H9 (cell line): ENCODE data around the gene VPS45. TPM values are rescaled to one million over a fixed set of nuclear protein-coding genes. Genes with fewer than 3 reads are reported as not detected.
A peak's percentile ranks its signal among the peaks of the same experiment; 100 is the strongest.

Experiments
- DNase-seq: peaks from one replicate; pipeline ENCODE4 v3.0.0-alpha.2; 2017
- H2AFZ ChIP-seq: one replicate; pipeline ENCODE4 v1.6.1; 2013; ENCODE audit warnings: mild to moderate bottlenecking, low read length, control low read depth, moderate library complexity
- H2AK5ac ChIP-seq: 2 replicates; pipeline ENCODE4 v1.6.1; 2013; ENCODE audit warnings: low read length, control low read depth, mixed read lengths; ENCODE audit not compliant: insufficient read length
- H2BK120ac ChIP-seq: one replicate; pipeline ENCODE4 v1.6.1; 2013; ENCODE audit warnings: low read depth, mild to moderate bottlenecking, low read length, control low read depth, inconsistent platforms; ENCODE audit not compliant: poor library complexity, severe bottlenecking
- H2BK12ac ChIP-seq: 2 replicates; pipeline ENCODE4 v1.6.1; 2013; ENCODE audit warnings: low read length, control low read depth, mixed read lengths, low read depth; ENCODE audit not compliant: insufficient read length
- H2BK15ac ChIP-seq: 2 replicates; pipeline ENCODE4 v1.6.1; 2013; ENCODE audit warnings: low read depth, low read length, control low read depth
- H2BK20ac ChIP-seq: one replicate; pipeline ENCODE4 v1.6.1; 2013; ENCODE audit warnings: low read depth, mild to moderate bottlenecking, low read length, control low read depth, inconsistent platforms; ENCODE audit not compliant: poor library complexity, severe bottlenecking
- H2BK5ac ChIP-seq: 2 replicates; pipeline ENCODE4 v1.6.1; 2013; ENCODE audit warnings: low read length, control low read depth, mixed read lengths; ENCODE audit not compliant: insufficient read length
- H3K14ac ChIP-seq: 2 replicates; pipeline ENCODE4 v1.6.1; 2013; ENCODE audit warnings: low read length, control low read depth; ENCODE audit not compliant: insufficient read depth
- H3K18ac ChIP-seq: 2 replicates; pipeline ENCODE4 v1.6.1; 2013; ENCODE audit warnings: low read depth, mild to moderate bottlenecking, mixed read lengths, low read length, control low read depth; ENCODE audit not compliant: insufficient read length
- H3K23ac ChIP-seq: 2 replicates; pipeline ENCODE4 v1.6.1; 2013; ENCODE audit warnings: low read length, control low read depth, mixed read lengths, low read depth; ENCODE audit not compliant: insufficient read length
- H3K23me2 ChIP-seq: 2 replicates; pipeline ENCODE4 v1.6.1; 2013; ENCODE audit warnings: low read depth, mild to moderate bottlenecking, mixed read lengths, low read length, control low read depth; ENCODE audit not compliant: insufficient read length, poor library complexity, severe bottlenecking
- H3K27ac ChIP-seq: 2 replicates; pipeline ENCODE4 v1.5.1; 2013; ENCODE audit warnings: low read length, control low read depth, mixed read lengths, low read depth; ENCODE audit not compliant: insufficient read length
- H3K27me3 ChIP-seq: 2 replicates; pipeline ENCODE4 v1.6.1; 2013; ENCODE audit warnings: low read length, control low read depth, inconsistent platforms; ENCODE audit not compliant: insufficient read depth
- H3K4ac ChIP-seq: 2 replicates; pipeline ENCODE4 v1.6.1; 2013; ENCODE audit warnings: low read depth, mild to moderate bottlenecking, control low read depth, inconsistent platforms, low read length, moderate library complexity
- H3K4me1 ChIP-seq: 2 replicates; pipeline ENCODE4 v1.6.1; 2013; ENCODE audit warnings: low read length, control low read depth, inconsistent platforms; ENCODE audit not compliant: insufficient read depth
- H3K4me2 ChIP-seq: 2 replicates; pipeline ENCODE4 v1.6.1; 2013; ENCODE audit warnings: low read length, control low read depth, mixed read lengths; ENCODE audit not compliant: insufficient read length, insufficient read depth
- H3K56ac ChIP-seq: 2 replicates; pipeline ENCODE4 v1.6.1; 2013; ENCODE audit warnings: low read depth, mild to moderate bottlenecking, mixed read lengths, low read length, control low read depth; ENCODE audit not compliant: insufficient read length
- H3K79me1 ChIP-seq: 2 replicates; pipeline ENCODE4 v1.6.1; 2013; ENCODE audit warnings: low read depth, mild to moderate bottlenecking, moderate library complexity, low read length, control low read depth, inconsistent platforms; ENCODE audit not compliant: insufficient read depth, poor library complexity, severe bottlenecking
- H3K79me2 ChIP-seq: 2 replicates; pipeline ENCODE4 v1.6.1; 2013; ENCODE audit warnings: low read length, control low read depth, inconsistent platforms; ENCODE audit not compliant: insufficient read depth
- H3K9ac ChIP-seq: 2 replicates; pipeline ENCODE4 v1.6.1; 2013; ENCODE audit warnings: low read length, control low read depth, mixed read lengths; ENCODE audit not compliant: insufficient read length; ENCODE audit errors: extremely low read depth
- H3K9me3 ChIP-seq: one replicate; pipeline ENCODE4 v1.6.1; 2013; ENCODE audit warnings: low read depth, low read length, inconsistent platforms; ENCODE audit not compliant: control insufficient read depth
- H3T11ph ChIP-seq: one replicate; pipeline ENCODE4 v1.6.1; 2013; ENCODE audit warnings: mild to moderate bottlenecking, low read length, control low read depth, inconsistent platforms
- H4K20me1 ChIP-seq: one replicate; pipeline ENCODE4 v1.6.1; 2013; ENCODE audit not compliant: control insufficient read depth, insufficient read length, insufficient read depth
- H4K5ac ChIP-seq: 2 replicates; pipeline ENCODE4 v1.6.1; 2013; ENCODE audit warnings: low read depth, mild to moderate bottlenecking, mixed read lengths, low read length, control low read depth; ENCODE audit not compliant: insufficient read length
- H4K8ac ChIP-seq: replicated peaks from 2 replicates; pipeline ENCODE4 v1.6.1; 2013; ENCODE audit warnings: low read length, control low read depth, mixed read lengths, low read depth; ENCODE audit not compliant: insufficient read length
- H4K91ac ChIP-seq: 2 replicates; pipeline ENCODE4 v1.6.1; 2013; ENCODE audit warnings: low read depth, mild to moderate bottlenecking, moderate library complexity, mixed read lengths, low read length, control low read depth; ENCODE audit not compliant: insufficient read length
- H3K27ac Mint-ChIP-seq, 3 experiments: 2 replicates in 2 of 3; 3 replicates in 1 of 3; pipeline ENCODE4 v1.8.0; 2020 to 2021; ENCODE audit warnings: mixed read lengths in 3 of 3, mild to moderate bottlenecking in 1 of 3, moderate library complexity in 1 of 3
- H3K27me3 Mint-ChIP-seq: 2 replicates; pipeline ENCODE4 v1.8.0; 2021; ENCODE audit warnings: low read depth, mild to moderate bottlenecking, moderate library complexity, mixed read lengths
- H3K36me3 Mint-ChIP-seq, 3 experiments: 2 replicates in 2 of 3; 3 replicates in 1 of 3; pipeline ENCODE4 v1.8.0; 2020 to 2021; ENCODE audit warnings: low read depth in 3 of 3, mixed read lengths in 3 of 3; ENCODE audit not compliant: insufficient read depth in 1 of 3
- H3K4me1 Mint-ChIP-seq, 2 experiments: 2 replicates each; pipeline ENCODE4 v1.8.0; 2020; ENCODE audit warnings: mixed read lengths in 2 of 2
- H3K4me3 Mint-ChIP-seq, 2 experiments: 2 replicates in 1 of 2; 3 replicates in 1 of 2; pipeline ENCODE4 v1.8.0; 2020 to 2021; ENCODE audit warnings: mild to moderate bottlenecking in 2 of 2, mixed read lengths in 2 of 2, moderate library complexity in 1 of 2
- H3K9me3 Mint-ChIP-seq, 2 experiments: 2 replicates in 1 of 2; 3 replicates in 1 of 2; pipeline ENCODE4 v1.8.0; 2020; ENCODE audit warnings: mild to moderate bottlenecking in 2 of 2, mixed read lengths in 2 of 2, moderate library complexity in 1 of 2
- WGBS: extraction: QIAGEN DNeasy Blood & Tissue Kit; methylation state at CpG from one replicate; pipeline ENCODE4 v1.1.7; 2013; ENCODE audit warnings: missing lambda C conversion rate, low lambda C conversion rate, mixed read lengths; ENCODE audit not compliant: insufficient read length; ENCODE audit errors: extremely low coverage; 5-methylcytosine and 5-hydroxymethylcytosine counted together
- total RNA-seq: library from RNA; stranded (reverse); gene quantifications from 2 replicates; pipeline ENCODE4 v1.2.1, GENCODE V29; 2021
- TF ChIP-seq, protein P1 (sequence below): fragments of 200-600 bp; sonication (generic); conservative IDR thresholded peaks from 3 replicates; pipeline ENCODE4 v1.8.0; 2021; ENCODE audit warnings: antibody characterized with exemption, mild to moderate bottlenecking

The VPS45 gene
- total RNA-seq, 1 experiment from 2014 or later = 31.8 TPM

GRCh38 chr1:150159550-150159949 is 92.0 kb downstream of the VPS45 start:
- H3K79me2 ChIP-seq = no peaks in the 10 kb centered on the region
- no peaks in the 10 kb centered on the region for H3K9me3 ChIP-seq
- no peak overlapping the region for H4K5ac ChIP-seq
- H4K20me1 ChIP-seq = no peaks in the 10 kb centered on the region
- no peak overlapping the region for H2BK15ac ChIP-seq
- no peak overlapping the region for H3K56ac ChIP-seq
- peaks cover 16% of the 10 kb centered on the region for H3K4me1 ChIP-seq
- H3K9me3 Mint-ChIP-seq = no peaks in the 10 kb centered on the region; a peak in 1 of 5 replicates
- no peak overlapping the region for H3K4me2 ChIP-seq
- no peaks in the 10 kb centered on the region for H3K27me3 ChIP-seq
- TF ChIP-seq, protein P1, sequence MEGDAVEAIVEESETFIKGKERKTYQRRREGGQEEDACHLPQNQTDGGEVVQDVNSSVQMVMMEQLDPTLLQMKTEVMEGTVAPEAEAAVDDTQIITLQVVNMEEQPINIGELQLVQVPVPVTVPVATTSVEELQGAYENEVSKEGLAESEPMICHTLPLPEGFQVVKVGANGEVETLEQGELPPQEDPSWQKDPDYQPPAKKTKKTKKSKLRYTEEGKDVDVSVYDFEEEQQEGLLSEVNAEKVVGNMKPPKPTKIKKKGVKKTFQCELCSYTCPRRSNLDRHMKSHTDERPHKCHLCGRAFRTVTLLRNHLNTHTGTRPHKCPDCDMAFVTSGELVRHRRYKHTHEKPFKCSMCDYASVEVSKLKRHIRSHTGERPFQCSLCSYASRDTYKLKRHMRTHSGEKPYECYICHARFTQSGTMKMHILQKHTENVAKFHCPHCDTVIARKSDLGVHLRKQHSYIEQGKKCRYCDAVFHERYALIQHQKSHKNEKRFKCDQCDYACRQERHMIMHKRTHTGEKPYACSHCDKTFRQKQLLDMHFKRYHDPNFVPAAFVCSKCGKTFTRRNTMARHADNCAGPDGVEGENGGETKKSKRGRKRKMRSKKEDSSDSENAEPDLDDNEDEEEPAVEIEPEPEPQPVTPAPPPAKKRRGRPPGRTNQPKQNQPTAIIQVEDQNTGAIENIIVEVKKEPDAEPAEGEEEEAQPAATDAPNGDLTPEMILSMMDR = no peak
- no peak overlapping the region for H2AFZ ChIP-seq
- H4K8ac ChIP-seq = no peak overlapping the region
- H3K27me3 Mint-ChIP-seq = no peaks in the 10 kb centered on the region
- no peak overlapping the region for H3K4ac ChIP-seq
- peaks cover 38 to 39% of the 10 kb centered on the region in 2 experiments for H3K4me1 Mint-ChIP-seq
- no peak overlapping the region for H2BK5ac ChIP-seq
- no peak overlapping the region for H3K14ac ChIP-seq
- H2BK12ac ChIP-seq = no peak overlapping the region
- no peak overlapping the region for H2BK20ac ChIP-seq
- H3K79me1 ChIP-seq = no peaks in the 10 kb centered on the region
- H3K36me3 Mint-ChIP-seq = peaks cover 38 to 64% (median 55%) of the 10 kb centered on the region in 3 experiments
- no CpG with 5 or more reads among the region's 8 CpGs for WGBS
- H3K23ac ChIP-seq = no peak overlapping the region
- peaks cover 7% of the 10 kb centered on the region for H3K23me2 ChIP-seq
- H3K18ac ChIP-seq = no peak overlapping the region
- H2BK120ac ChIP-seq = no peak overlapping the region
- no peak overlapping the region for H3K4me3 Mint-ChIP-seq
- H4K91ac ChIP-seq = no peak overlapping the region
- H2AK5ac ChIP-seq = no peak overlapping the region
- no peak overlapping the region for H3T11ph ChIP-seq
- DNase-seq = no peak
- H3K27ac Mint-ChIP-seq = peak overlapping the region in 1 of 3 experiments; percentile 80; a peak in 1 of 7 replicates
- H3K27ac ChIP-seq = no peak overlapping the region
- H3K9ac ChIP-seq = no peak overlapping the region
